ENCODE data around the gene CCDC167. TPM values are rescaled to one million over a fixed set of nuclear protein-coding genes. Genes with fewer than 3 reads are reported as not detected.

Gene CCDC167
- total and polyA plus RNA-seq, 2 of the 8 experiments (the other 6 are each of a cell fraction or from before 2014, with no cell fraction given): 11.0 to 26.5 TPM

DNA sequence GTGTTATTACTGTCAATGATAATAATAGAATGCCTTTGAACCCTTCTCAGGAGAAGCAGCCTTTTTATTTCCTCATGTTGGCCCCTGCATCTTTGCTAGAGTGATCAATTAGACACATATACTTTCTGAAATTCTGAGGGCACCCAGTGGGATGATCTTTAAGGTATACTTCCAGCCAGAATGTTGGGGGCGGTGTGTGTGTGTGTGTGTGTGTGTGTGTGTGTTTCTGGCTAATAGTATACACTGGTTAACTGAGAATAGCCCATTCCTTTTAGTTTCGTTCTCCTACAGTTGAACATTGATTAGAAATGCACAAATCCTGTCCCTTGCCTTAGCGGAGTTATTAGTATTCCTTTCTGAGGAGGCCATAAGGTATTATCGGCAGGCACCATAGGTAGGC lies 41.7 kb upstream of the CCDC167 start:
- H3K18ac ChIP-seq (ENCODE audit: extremely low read depth, low read length): no peak overlapping the region
- no peaks in the 10 kb centered on the region for H3K79me1 ChIP-seq (ENCODE audit: low read depth, low read length)
- peaks cover 0 to 6% (median 4%) of the 10 kb centered on the region in 4 experiments; a peak in 5 of 7 replicates for H3K4me1 ChIP-seq (replicated peaks in 1 of 4; ENCODE audit: control insufficient read depth in 3 of 4, insufficient read depth in 4 of 4, low read length in 3 of 4)
- no peak overlapping the region for H4K8ac ChIP-seq (ENCODE audit: extremely low read depth, insufficient read depth, low read length)
- FAIRE-seq: no peak
- H4K20me1 ChIP-seq (replicated peaks in 1 of 2; ENCODE audit: control insufficient read depth in 1 of 2, insufficient read depth in 2 of 2, low read length in 2 of 2): no peaks in the 10 kb centered on the region
- no peak overlapping the region for H2AK5ac ChIP-seq (ENCODE audit: low read depth, low read length)
- H3K9me3 ChIP-seq (ENCODE audit: insufficient read depth in 2 of 2, low read depth in 1 of 2, low read length in 1 of 2): no peaks in the 10 kb centered on the region
- ChIA-PET CTCF (ENCODE audit: partially characterized antibody) (interaction anchor here (1.6 to 13.8 kb wide), 3 partner anchors 15 to 20 kb away, joined by 5 to 308 read pairs (median 80); no protein-coding TSS in a partner anchor), POLR2A (ENCODE audit: partially characterized antibody) (interaction anchor here (0.7 to 1.0 kb wide), 2 partner anchors 8 to 233 kb away, joined by 3 read pairs; no protein-coding TSS in a partner anchor)
- H3K4me2 ChIP-seq (ENCODE audit: insufficient read depth in 1 of 2, low read depth in 2 of 2, low read length in 2 of 2): no peak overlapping the region
- WGBS, 2 experiments (ENCODE audit: extremely low coverage in 1 of 2, insufficient coverage in 1 of 2, insufficient read length in 1 of 2, insufficient replicate concordance in 2 of 2, low coverage in 1 of 2, low lambda C conversion rate in 2 of 2, missing lambda C conversion rate in 1 of 2): 75% methylated on average over 3 of the region's 4 CpGs; no CpG with 5 or more reads in 1 of the 2 experiments
- H4K91ac ChIP-seq (replicated peaks; ENCODE audit: insufficient read length, low read length): no peak overlapping the region
- H2BK12ac ChIP-seq (ENCODE audit: low read depth, low read length): no peak overlapping the region
- H2BK5ac ChIP-seq (ENCODE audit: low read depth, low read length): no peak overlapping the region
- DNase-seq (ENCODE audit: low read depth in 1 of 2, low spot score in 2 of 2): no peak
- H3K27ac ChIP-seq (ENCODE audit: low read depth, low read length): no peak overlapping the region
- H3K36me3 ChIP-seq (ENCODE audit: control insufficient read depth in 2 of 4, insufficient read depth in 4 of 4, low read length in 3 of 4): no peaks in the 10 kb centered on the region
- H2AFZ ChIP-seq (ENCODE audit: low read length): no peak overlapping the region
- H2BK20ac ChIP-seq (ENCODE audit: low read length): no peak overlapping the region
- no peaks in the 10 kb centered on the region for H3K79me2 ChIP-seq (ENCODE audit: control insufficient read depth in 1 of 2, insufficient read depth in 2 of 2, low read length in 2 of 2)
- H3K4ac ChIP-seq (replicated peaks; ENCODE audit: insufficient read length, low read depth, low read length): no peak overlapping the region
- no peak overlapping the region for H3K23ac ChIP-seq (ENCODE audit: insufficient read length)
- no peak overlapping the region for H3K4me3 ChIP-seq (ENCODE audit: extremely low read depth in 1 of 4, insufficient read depth in 2 of 4, low read depth in 3 of 4, low read length in 4 of 4)
- H3K9ac ChIP-seq (replicated peaks in 1 of 4; ENCODE audit: extremely low read depth in 1 of 4, low read depth in 3 of 4, low read length in 3 of 4): no peak overlapping the region
- no peak overlapping the region for H4K5ac ChIP-seq (ENCODE audit: insufficient read length, low read depth, low read length)
- peaks cover 2% of the 10 kb centered on the region; the same call in 1 of the 2 replicates for H3K23me2 ChIP-seq (ENCODE audit: low read depth, low read length)
- H3K14ac ChIP-seq (ENCODE audit: insufficient read length): no peak overlapping the region
- H3K27me3 ChIP-seq (replicated peaks in 1 of 4; ENCODE audit: control insufficient read depth in 3 of 4, extremely low read depth in 1 of 4, insufficient read depth in 3 of 4, low read length in 3 of 4): peaks cover 11 to 21% (median 17%) of the 10 kb centered on the region in 4 experiments
- no peak overlapping the region for H2BK120ac ChIP-seq (replicated peaks; ENCODE audit: low read depth, low read length)
- no peak overlapping the region for H3K56ac ChIP-seq (replicated peaks; ENCODE audit: insufficient read length, low read depth, low read length)
- no peak overlapping the region for H2BK15ac ChIP-seq (ENCODE audit: low read length)
- TF ChIP-seq JUND (IDR thresholded peaks at IDR 0.05; ENCODE audit: low read length): no peak
- TF ChIP-seq POLR2A (IDR thresholded peaks at IDR 0.05; ENCODE audit: control extremely low read depth in 1 of 2, low read depth in 2 of 2, low read length in 2 of 2): no peak
- no peak for TF ChIP-seq E2F6 (IDR thresholded peaks at IDR 0.05)
- no peak for TF ChIP-seq ATF2 (IDR thresholded peaks at IDR 0.05; ENCODE audit: low read length)
- TF ChIP-seq BCL11A (IDR thresholded peaks at IDR 0.05; ENCODE audit: low read depth in 2 of 2, low read length in 2 of 2): no peak
